Measurements from ENCODE around the gene RNF13. TPM values are rescaled to one million over a fixed set of nuclear protein-coding genes. Genes with fewer than 3 reads are reported as not detected.

The RNF13 gene
- total and polyA plus RNA-seq, 2 donors (not counting 3 experiments of a cell fraction or from before 2014, with no cell fraction given) = 16.4 to 27.1 TPM

DNA sequence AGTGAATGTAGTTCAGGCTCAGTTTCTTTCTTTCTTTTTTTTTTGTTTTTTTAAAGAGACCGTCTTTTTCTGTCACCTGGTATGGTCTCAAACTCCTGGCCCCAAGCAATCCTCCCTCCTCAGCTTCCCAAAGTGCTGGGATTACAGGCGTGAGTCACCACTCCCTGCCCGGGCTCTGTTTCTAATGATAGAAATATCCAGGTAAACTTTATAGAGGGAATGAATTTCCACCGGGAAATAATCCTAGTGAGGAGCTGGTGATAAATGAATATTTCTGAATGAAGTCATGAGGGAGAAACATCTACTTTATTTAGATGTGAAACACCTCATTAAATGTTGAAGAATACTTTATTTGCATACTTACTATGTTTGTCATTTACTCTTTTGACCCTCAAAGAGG lies 7.2 kb downstream of the RNF13 start:
- no TSS peak for BruUV-seq (replicated peaks)
- DNase-seq (ENCODE audit: low read depth, low spot score) = no peak
- ChIA-PET POLR2A (no interaction called here), CTCF (interaction anchor here (2.1 to 3.3 kb wide), 2 partner anchors 12 to 59 kb away, joined by 6 to 27 read pairs; no protein-coding TSS in a partner anchor)
- Histone ChIP-seq H3K27ac (ENCODE audit: insufficient read depth, low read depth, low read length) (no peak overlapping the region), H3K4me2 (ENCODE audit: insufficient read depth, low read length) (no peak overlapping the region), H3K79me2 (ENCODE audit: control insufficient read depth, insufficient read depth, low read length) (peaks cover 44% of the 10 kb centered on the region), H4K20me1 (replicated peaks; ENCODE audit: control insufficient read depth, extremely low read depth, insufficient read depth, low read length) (peaks cover 5% of the 10 kb centered on the region), H3K36me3 (ENCODE audit: control insufficient read depth in 2 of 2, extremely low read depth in 1 of 2, insufficient read depth in 2 of 2, low read length in 2 of 2) (no peaks in the 10 kb centered on the region), H3K4me1 (ENCODE audit: control insufficient read depth, extremely low read depth, insufficient read depth, low read length) (peaks cover 5% of the 10 kb centered on the region), H3K27me3 (ENCODE audit: control insufficient read depth in 2 of 2, insufficient read depth in 2 of 2, low read length in 2 of 2) (no peaks in the 10 kb centered on the region), H2AFZ (ENCODE audit: low read depth, low read length) (no peak overlapping the region), H3K4me3 (replicated peaks in 1 of 3; ENCODE audit: insufficient read depth in 1 of 3, low read depth in 1 of 3, low read length in 3 of 3) (no peak overlapping the region), H3K9ac (replicated peaks; ENCODE audit: extremely low read depth, insufficient read depth, low read length) (no peak overlapping the region), H3K9me1 (replicated peaks; ENCODE audit: control insufficient read depth, extremely low read depth, insufficient read depth, low read length) (no peaks in the 10 kb centered on the region), H3K9me3 (replicated peaks; ENCODE audit: control insufficient read depth, insufficient read depth, low read length) (no peaks in the 10 kb centered on the region)
- no peak for FAIRE-seq
- TF ChIP-seq GATA2 (IDR thresholded peaks at IDR 0.05; ENCODE audit: insufficient read depth, insufficient read length, low read depth, low read length) = no peak
- no peak for TF ChIP-seq JUN (IDR thresholded peaks at IDR 0.05; ENCODE audit: borderline replicate concordance, insufficient read depth, insufficient read length, low read depth)
- TF ChIP-seq, protein P1, sequence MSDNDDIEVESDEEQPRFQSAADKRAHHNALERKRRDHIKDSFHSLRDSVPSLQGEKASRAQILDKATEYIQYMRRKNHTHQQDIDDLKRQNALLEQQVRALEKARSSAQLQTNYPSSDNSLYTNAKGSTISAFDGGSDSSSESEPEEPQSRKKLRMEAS (IDR thresholded peaks at IDR 0.05; ENCODE audit: insufficient read depth, insufficient read length) = no peak
- no peak for TF ChIP-seq POLR2AphosphoS5 (IDR thresholded peaks at IDR 0.05; ENCODE audit: insufficient read depth, low read depth, low read length)
- no peak for TF ChIP-seq POLR2A (IDR thresholded peaks at IDR 0.05; ENCODE audit: low read depth, low read length)
- TF ChIP-seq, protein P2, sequence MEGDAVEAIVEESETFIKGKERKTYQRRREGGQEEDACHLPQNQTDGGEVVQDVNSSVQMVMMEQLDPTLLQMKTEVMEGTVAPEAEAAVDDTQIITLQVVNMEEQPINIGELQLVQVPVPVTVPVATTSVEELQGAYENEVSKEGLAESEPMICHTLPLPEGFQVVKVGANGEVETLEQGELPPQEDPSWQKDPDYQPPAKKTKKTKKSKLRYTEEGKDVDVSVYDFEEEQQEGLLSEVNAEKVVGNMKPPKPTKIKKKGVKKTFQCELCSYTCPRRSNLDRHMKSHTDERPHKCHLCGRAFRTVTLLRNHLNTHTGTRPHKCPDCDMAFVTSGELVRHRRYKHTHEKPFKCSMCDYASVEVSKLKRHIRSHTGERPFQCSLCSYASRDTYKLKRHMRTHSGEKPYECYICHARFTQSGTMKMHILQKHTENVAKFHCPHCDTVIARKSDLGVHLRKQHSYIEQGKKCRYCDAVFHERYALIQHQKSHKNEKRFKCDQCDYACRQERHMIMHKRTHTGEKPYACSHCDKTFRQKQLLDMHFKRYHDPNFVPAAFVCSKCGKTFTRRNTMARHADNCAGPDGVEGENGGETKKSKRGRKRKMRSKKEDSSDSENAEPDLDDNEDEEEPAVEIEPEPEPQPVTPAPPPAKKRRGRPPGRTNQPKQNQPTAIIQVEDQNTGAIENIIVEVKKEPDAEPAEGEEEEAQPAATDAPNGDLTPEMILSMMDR (IDR thresholded peaks at IDR 0.05; ENCODE audit: extremely low read depth in 1 of 2, insufficient read depth in 1 of 2, low read depth in 1 of 2, low read length in 2 of 2) = no peak
- no peak for TF ChIP-seq FOS (IDR thresholded peaks at IDR 0.05; ENCODE audit: borderline replicate concordance, insufficient read depth, low read length)
- TF ChIP-seq MYC (IDR thresholded peaks at IDR 0.05; ENCODE audit: low read depth, low read length) = no peak
- no peak for TF ChIP-seq EZH2 (IDR thresholded peaks at IDR 0.05; ENCODE audit: borderline replicate concordance, low read depth, low read length, severe bottlenecking)
- intact Hi-C loops (cut with micrococcal nuclease) = no loop called here
- dilution Hi-C loops (cut with MboI; ENCODE audit: extremely low pct_ligation_motif_present, low sequenced_read_pairs) = no loop called here

Data from endothelial cell of umbilical vein (primary cell).